ENCODE results near the gene JAZF1. TPM values are rescaled to one million over a fixed set of nuclear protein-coding genes. Genes with fewer than 3 reads are reported as not detected.

Gene JAZF1
- total RNA-seq, 1 experiment from 2014 or later, result 9.1 TPM

DNA sequence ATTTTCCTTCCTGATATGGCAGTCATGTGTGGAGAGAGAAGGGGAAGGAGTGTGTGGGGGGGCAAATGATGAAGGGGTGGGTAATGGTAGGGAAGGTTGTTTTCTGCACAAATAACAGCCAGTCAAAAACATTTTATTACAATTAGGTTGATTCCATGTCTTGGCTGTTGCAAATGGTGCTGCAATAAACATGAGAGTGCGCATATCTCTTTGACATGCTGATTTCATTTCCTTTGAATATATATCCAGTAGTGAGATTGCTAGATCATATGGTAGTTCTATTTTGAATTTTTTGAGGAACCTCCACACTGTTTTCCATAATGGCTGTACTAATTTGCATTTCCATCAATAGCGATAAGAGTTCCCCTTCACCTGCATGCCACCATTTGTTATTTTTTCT is 10.6 kb upstream of the JAZF1 start:
- Histone ChIP-seq H3K18ac (ENCODE audit: insufficient read length, low read depth, low read length) (no peak overlapping the region), H3K27me3 (ENCODE audit: insufficient read depth, low read length) (no peaks in the 10 kb centered on the region; the same call in 1 of the 2 replicates), H2AK5ac (ENCODE audit: insufficient read length, low read length) (no peak overlapping the region), H4K8ac (replicated peaks; ENCODE audit: insufficient read length, low read depth, low read length) (no peak overlapping the region), H3K56ac (ENCODE audit: insufficient read length, low read depth, low read length) (no peak overlapping the region), H3K4me2 (ENCODE audit: insufficient read depth, insufficient read length, low read length) (no peak overlapping the region), H3K23ac (ENCODE audit: insufficient read length, low read depth, low read length) (no peak overlapping the region), H4K5ac (ENCODE audit: insufficient read length, low read depth, low read length) (no peak overlapping the region), H3K9me3 (ENCODE audit: control insufficient read depth, low read depth, low read length) (no peaks in the 10 kb centered on the region), H3K27ac (ENCODE audit: insufficient read length, low read depth, low read length) (no peak overlapping the region), H3K23me2 (ENCODE audit: insufficient read length, low read depth, low read length, poor library complexity, severe bottlenecking) (no peaks in the 10 kb centered on the region), H4K20me1 (ENCODE audit: control insufficient read depth, insufficient read depth, insufficient read length) (no peaks in the 10 kb centered on the region), H2AFZ (ENCODE audit: low read length) (no peak overlapping the region), H3K79me1 (ENCODE audit: insufficient read depth, low read depth, low read length, poor library complexity, severe bottlenecking) (no peaks in the 10 kb centered on the region), H3K4ac (ENCODE audit: low read depth, low read length) (no peak overlapping the region), H3T11ph (ENCODE audit: low read length) (no peak overlapping the region), H3K14ac (ENCODE audit: insufficient read depth, low read length) (no peak overlapping the region), H3K79me2 (ENCODE audit: insufficient read depth, low read length) (no peaks in the 10 kb centered on the region), H3K4me1 (ENCODE audit: insufficient read depth, low read length) (peaks cover 4% of the 10 kb centered on the region; the same call in 1 of the 2 replicates), H2BK15ac (ENCODE audit: low read depth, low read length) (no peak overlapping the region), H2BK5ac (ENCODE audit: insufficient read length, low read length) (no peak overlapping the region), H2BK12ac (ENCODE audit: insufficient read length, low read depth, low read length) (no peak overlapping the region), H4K91ac (ENCODE audit: insufficient read length, low read depth, low read length) (no peak overlapping the region), H3K9ac (ENCODE audit: extremely low read depth, insufficient read length, low read length) (no peak overlapping the region), H2BK20ac (ENCODE audit: low read depth, low read length, poor library complexity, severe bottlenecking) (no peak overlapping the region), H2BK120ac (ENCODE audit: low read depth, low read length, poor library complexity, severe bottlenecking) (no peak overlapping the region)
- Mint-ChIP-seq H3K27ac (no peak overlapping the region), H3K27me3 (ENCODE audit: low read depth) (no peaks in the 10 kb centered on the region), H3K9me3 (no peaks in the 10 kb centered on the region), H3K4me1 (peaks cover 35 to 38% of the 10 kb centered on the region in 2 experiments), H3K4me3 (no peak overlapping the region), H3K36me3 (ENCODE audit: insufficient read depth in 1 of 3, low read depth in 3 of 3) (no peaks in the 10 kb centered on the region)
- TF ChIP-seq, protein P1, sequence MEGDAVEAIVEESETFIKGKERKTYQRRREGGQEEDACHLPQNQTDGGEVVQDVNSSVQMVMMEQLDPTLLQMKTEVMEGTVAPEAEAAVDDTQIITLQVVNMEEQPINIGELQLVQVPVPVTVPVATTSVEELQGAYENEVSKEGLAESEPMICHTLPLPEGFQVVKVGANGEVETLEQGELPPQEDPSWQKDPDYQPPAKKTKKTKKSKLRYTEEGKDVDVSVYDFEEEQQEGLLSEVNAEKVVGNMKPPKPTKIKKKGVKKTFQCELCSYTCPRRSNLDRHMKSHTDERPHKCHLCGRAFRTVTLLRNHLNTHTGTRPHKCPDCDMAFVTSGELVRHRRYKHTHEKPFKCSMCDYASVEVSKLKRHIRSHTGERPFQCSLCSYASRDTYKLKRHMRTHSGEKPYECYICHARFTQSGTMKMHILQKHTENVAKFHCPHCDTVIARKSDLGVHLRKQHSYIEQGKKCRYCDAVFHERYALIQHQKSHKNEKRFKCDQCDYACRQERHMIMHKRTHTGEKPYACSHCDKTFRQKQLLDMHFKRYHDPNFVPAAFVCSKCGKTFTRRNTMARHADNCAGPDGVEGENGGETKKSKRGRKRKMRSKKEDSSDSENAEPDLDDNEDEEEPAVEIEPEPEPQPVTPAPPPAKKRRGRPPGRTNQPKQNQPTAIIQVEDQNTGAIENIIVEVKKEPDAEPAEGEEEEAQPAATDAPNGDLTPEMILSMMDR (conservative IDR thresholded peaks at IDR 0.05), result no peak
- no CpG with 5 or more reads among the region's 2 CpGs for WGBS (ENCODE audit: extremely low coverage, insufficient read length, low lambda C conversion rate)
- no peak for DNase-seq
